Glomerular visceral epithelial cell (primary cell): ENCODE data around the gene OSBPL3.

Experiments
- DNase-seq: peaks from one replicate; pipeline ENCODE4 v3.0.0-alpha.2; 2016; ENCODE audit errors: extremely low spot score

The OSBPL3 gene

GRCh38 chr7:24979470-24979862, 512 bp downstream of the OSBPL3 start:
- DNase-seq: peak; percentile 71

- peak; percentile 41 for DNase-seq
These were observed 1.0 kb downstream of the OSBPL3 start for GRCh38 chr7:24978843-24979469.

DNA sequence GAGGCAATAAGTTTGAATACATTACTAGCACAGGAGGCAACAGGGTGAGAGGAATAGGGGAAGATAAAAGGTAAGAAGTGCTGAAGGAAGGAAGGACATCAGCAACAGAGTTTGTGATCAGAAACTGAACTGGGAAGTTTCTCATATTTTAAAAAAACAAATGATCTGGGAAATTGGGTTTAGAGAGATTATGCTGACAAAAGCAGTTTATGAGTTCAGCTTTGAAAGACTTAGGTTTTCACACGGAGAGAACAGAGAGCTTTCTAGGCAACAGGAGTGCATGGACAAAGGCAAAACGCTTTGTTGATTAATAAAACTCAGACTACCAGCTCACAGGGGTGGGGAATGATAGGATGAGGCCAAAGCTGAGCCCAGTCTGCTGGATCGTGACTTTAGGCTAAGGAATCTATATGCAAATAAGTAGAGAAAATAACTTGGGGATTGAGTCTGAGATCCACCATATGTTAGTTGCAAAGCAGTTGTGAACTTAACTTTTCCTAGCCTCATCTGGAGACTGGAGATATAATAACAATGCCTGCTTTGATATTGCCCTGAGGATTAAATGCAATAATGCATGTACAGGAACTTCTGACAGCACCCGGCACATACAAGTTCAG, 4.2 kb downstream of the OSBPL3 start:
- DNase-seq: peak; percentile 14

GRCh38 chr7:24975172-24975571, 4.8 kb downstream of the OSBPL3 start:
- no peak for DNase-seq

DNA sequence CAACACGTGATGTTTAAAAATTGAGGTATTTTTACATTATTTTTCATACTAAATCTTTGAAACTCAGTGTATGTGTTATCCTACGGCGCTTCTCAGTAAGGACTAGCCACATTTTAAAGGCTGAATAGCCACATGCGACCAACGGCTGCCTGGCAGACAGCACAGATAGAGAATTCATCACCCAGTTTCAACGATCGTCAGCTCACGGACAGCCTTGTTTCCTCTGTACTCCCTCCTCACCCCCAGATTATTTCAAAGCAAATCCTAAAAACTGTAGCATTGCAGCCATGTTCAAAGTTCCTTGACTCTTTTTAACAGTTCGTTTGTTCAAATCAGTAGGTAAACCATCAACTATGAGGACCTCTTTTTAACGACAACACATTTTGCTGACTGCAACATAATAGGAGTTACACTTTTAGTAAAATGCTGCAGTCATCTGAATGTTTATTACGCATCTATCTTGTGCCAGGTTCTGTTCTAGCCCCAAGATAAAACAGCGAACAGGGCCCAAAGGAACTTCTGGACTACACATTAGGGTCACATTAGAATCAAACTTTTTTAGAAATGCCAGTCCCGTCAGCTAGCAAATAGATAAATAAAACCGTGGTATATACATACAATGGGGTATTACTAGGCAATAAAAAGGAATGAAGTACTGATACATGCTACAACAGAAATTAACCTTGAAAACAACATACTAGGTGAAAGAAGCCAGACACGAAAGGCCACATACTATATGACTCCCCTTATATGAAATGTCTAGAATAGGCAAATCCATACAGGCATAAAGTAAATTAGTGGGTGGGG, 5.7 kb downstream of the OSBPL3 start:
- no peak for DNase-seq

DNA sequence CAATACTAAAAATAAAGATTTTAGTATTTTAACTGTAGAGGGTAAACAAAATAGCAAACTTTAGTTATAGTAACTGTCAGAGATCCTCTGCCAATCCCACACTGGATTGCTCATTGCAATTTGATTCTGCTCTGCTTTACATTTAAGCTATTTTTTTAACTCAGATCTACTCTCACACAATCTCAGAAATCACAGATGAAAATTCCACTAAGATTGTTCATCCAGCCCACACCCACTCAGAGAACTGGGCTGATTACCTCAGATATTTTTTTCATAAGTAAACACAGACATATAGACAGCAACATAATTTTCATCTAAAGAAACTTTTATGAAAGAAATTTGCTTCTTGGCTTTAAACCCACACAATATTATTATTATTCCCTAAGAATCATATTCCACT, 7.0 kb downstream of the OSBPL3 start:
- DNase-seq: peak; percentile 14

GRCh38 chr7:24972166-24972477, 7.9 kb downstream of the OSBPL3 start:
- DNase-seq: no peak

DNA sequence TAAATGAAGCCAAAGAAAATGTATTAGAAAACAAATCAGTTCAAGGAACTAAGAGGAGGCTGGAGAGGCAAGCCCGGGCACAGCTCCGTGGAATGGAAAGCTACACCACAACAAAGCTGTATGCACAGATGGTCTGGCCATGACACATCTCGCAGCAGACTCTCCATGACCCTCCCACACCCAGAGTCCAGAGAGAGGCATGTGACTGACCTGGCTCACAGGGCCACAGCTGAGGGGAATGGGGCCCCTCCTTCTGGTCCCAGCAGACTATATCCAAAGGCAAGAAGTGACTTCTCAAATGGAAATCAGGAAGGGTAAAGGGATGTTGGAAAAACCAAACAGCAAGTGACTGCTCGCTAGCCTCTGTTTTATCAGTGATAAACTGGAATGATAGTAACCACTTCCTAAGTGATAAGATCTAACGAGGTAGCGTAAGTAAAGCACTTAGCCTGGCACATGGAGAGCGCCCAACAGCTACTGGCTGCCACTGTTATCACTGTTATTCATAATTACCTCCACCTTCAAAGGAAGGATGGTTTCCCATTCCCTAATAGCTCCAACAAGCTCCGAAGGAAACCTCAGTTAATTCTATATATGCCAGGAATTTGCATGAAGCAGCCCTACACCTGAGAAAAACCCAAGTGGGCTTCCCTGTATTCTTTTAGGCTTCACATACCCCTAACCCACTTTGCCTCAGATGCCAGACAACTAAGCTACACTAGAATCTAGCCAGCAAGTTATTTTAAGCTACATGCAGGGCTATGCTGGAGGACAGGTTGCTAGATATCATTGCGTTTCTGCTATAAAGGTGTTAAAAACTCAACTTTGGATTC, 8.4 kb downstream of the OSBPL3 start:
- peak; percentile 85 for DNase-seq

DNA sequence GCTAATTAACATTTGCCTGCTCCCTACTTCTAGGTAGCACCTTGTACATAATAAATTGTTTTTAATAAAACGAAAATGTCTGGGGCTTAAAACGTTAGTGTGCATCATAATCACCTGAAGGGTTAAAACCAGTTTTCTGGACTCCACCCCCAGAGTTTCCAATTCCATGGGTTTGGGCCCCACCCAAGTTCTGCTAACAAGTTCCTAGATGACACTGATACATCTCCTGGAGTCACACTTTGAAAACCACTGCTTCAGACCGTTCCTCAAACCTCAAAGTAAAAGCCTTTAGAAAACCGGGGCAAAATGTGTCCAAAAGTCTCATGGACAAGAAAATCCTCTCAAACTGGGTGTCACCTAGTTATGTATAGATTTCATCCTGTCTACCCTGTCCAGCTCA, 9.3 kb downstream of the OSBPL3 start:
- DNase-seq: peak; percentile 27

- DNase-seq: peak; percentile 54
These were observed 11.8 kb downstream of the OSBPL3 start for GRCh38 chr7:24968165-24968564.

- no peak for DNase-seq
These were observed 12.3 kb downstream of the OSBPL3 start for GRCh38 chr7:24967696-24968095.

DNA sequence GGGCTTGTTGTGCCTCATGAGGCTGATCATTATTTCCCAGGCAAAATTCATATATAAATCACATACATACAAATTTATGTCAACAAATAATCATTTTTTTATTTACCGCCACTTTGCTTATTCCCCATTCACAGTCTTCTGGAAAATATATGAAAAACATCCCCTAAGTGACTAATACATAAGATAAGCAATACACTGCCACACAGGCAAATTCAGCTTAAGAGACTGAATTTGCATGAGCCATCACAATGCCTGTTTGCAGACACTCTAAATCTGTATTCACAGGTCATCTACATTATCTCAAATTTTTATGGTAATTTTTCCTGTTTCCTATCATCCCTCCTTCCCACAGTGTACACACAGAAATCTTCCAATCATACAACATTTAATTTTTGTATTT, 13.2 kb downstream of the OSBPL3 start:
- no peak for DNase-seq

DNA sequence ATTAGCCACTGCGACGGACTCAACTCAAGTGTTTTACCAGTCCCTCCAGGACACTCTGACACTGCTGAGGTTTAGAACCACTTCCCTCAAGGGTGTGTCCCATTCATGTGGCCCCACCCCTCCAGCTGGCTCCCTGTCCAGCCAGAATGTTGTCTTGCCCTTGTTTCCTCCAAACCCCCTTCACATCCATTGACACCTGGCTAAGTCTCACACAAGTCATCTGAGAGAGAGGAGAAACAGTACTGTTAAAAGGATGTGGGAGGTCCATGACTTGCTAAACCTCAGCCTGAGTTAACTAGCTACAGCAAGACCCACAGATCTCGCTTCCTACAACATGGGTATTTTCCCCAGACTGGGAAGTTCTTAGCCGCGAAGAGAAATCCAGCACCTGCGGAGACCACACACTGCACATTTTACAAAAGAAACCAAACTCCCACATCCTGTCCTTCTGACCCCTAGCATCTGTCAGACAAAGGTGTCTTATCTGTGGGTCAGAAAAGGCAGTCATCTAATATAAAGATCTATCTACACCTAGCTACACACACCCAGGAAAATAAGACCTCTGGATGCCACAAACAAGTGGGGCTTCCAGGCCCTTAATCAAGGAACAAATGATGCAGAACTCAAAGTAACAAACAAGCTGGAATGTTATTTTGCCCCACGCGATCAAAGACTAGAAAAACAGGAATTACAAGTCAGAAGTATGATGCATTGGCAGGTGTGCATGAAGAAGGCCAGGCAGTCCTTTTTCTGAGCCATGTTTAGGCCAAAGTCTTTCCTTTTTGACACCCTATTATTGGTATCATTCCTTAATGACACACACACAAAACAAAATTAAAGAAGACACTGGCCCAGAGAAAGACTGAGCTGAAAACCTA, 13.9 kb downstream of the OSBPL3 start:
- peak; percentile 74 for DNase-seq

DNA sequence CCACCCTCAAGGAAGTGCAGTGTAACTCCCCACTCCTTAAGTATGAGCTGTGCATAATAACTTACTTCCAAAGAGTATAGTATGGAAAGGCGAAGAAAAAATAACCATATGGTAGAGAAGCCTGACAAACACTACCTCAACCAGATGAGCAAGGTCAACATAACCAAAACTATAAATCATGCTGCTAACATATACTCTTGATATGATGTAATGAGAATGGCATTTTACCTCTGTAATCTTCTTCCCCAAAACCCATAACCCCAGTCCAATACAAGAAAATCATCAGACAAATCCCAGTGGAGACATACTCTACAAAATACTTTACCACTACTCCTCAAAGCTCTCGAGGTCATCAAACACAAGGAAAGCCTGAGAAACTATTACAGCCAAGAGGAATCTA, 15.8 kb downstream of the OSBPL3 start:
- DNase-seq: no peak

GRCh38 chr7:24963218-24963617, 16.8 kb downstream of the OSBPL3 start:
- peak; percentile 69 for DNase-seq

DNA sequence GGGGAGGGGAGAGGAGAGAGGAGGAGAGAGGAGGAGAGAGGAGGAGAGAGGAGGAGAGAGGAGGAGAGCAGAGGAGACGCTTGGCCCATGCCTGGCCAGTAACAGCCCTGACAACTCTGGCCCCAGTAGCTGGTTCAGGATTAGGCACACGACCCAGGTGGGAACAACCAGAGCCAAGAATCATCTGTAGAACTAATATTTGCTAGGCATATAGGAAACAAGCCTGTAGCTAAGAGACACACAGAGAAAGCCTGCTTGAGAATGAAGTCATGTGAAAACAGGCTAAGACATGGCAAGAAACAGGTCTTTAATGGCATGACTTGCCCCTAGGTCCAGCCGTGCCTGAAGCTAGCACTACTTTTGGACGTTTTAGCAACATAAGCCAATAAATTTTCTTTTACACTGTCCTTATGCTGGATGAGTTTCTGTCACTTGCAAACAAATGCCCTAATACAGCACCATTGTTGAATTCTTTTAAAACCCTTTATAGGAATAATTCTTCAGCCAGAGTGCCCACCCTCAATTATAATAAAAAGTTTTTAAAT, 17.5 kb downstream of the OSBPL3 start:
- DNase-seq: no peak

- no peak for DNase-seq
These were observed 20.1 kb downstream of the OSBPL3 start for GRCh38 chr7:24959735-24960485.

- no peak for DNase-seq
These were observed 21.6 kb downstream of the OSBPL3 start for GRCh38 chr7:24958399-24958798.

DNA sequence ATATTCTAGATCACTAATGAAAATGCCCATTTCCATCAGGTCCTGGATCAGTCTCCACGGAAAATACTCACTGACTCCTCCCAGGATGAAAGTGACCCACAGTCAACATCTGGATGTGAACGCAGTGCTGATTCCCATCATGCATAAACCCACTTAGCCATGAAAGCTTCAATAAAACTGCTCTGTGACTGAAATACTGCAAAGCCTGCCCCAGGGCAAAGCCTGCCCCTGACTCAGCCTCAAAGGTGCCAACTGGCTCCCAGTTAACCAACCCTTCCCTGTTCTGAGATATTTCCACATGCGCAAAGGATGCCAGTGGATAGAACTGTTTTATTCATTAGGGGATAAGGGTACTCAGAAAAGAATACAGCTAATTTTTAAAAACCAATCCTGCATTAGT, 24.0 kb downstream of the OSBPL3 start:
- DNase-seq: no peak

- DNase-seq: no peak
These were observed 24.7 kb downstream of the OSBPL3 start for GRCh38 chr7:24955313-24955712.
